Osteoblast (primary cell): ENCODE results near the gene TMEM203. TPM values are rescaled to one million over a fixed set of nuclear protein-coding genes. Genes with fewer than 3 reads are reported as not detected.

Experiments used
- DNase-seq: peaks from one replicate; pipeline ENCODE4 v3.0.0; 2011; ENCODE audit warnings: low spot score, mixed read lengths; ENCODE audit not compliant: insufficient read length; ENCODE audit errors: missing footprints
- H2AFZ ChIP-seq: 2 replicates; pipeline ENCODE4 v1.6.0; 2011; ENCODE audit warnings: mild to moderate bottlenecking, low read length
- H3K27ac ChIP-seq: 2 replicates; pipeline ENCODE4 v1.5.1; 2011; ENCODE audit warnings: mild to moderate bottlenecking, low read depth, low read length, moderate library complexity
- H3K27me3 ChIP-seq: 2 replicates; pipeline ENCODE4 v1.6.0; 2012; ENCODE audit warnings: mild to moderate bottlenecking, control low read depth, inconsistent platforms, low read length, moderate library complexity; ENCODE audit not compliant: insufficient read depth
- H3K36me3 ChIP-seq: 2 replicates; pipeline ENCODE4 v1.5.1; 2011; ENCODE audit warnings: mild to moderate bottlenecking, low read length, control low read depth, moderate library complexity; ENCODE audit not compliant: insufficient read depth
- H3K4me1 ChIP-seq: 2 replicates; pipeline ENCODE4 v1.5.1; 2011; ENCODE audit warnings: mild to moderate bottlenecking, low read length, control low read depth, moderate library complexity; ENCODE audit not compliant: insufficient read depth
- H3K4me2 ChIP-seq: 2 replicates; pipeline ENCODE4 v1.6.0; 2011; ENCODE audit warnings: mild to moderate bottlenecking, low read length; ENCODE audit not compliant: insufficient read depth
- H3K4me3 ChIP-seq: fragments of 200-600 bp; sonication (generic); 3 replicates; pipeline ENCODE4 v1.5.1; 2012; ENCODE audit warnings: mild to moderate bottlenecking, low read length, inconsistent platforms; ENCODE audit not compliant: insufficient read depth
- H3K79me2 ChIP-seq: 2 replicates; pipeline ENCODE4 v1.6.0; 2012; ENCODE audit warnings: mild to moderate bottlenecking, low read length, control low read depth, inconsistent platforms; ENCODE audit not compliant: insufficient read depth
- H3K9me3 ChIP-seq: 2 replicates; pipeline ENCODE4 v1.5.1; 2011; ENCODE audit warnings: low read depth, low read length, control low read depth
- H4K20me1 ChIP-seq: 2 replicates; pipeline ENCODE4 v1.6.0; 2012; ENCODE audit warnings: mild to moderate bottlenecking, low read length, control low read depth; ENCODE audit not compliant: insufficient read depth
- total RNA-seq: library from RNA; depleted of rRNA; stranded (reverse); fragments of >200 nt; gene quantifications from 2 replicates; pipeline ENCODE4 v1.2.3, GENCODE V29; 2012
- TF ChIP-seq, protein P1 (sequence below): IDR thresholded peaks from 2 replicates; pipeline ENCODE4 v1.5.1; 2011; ENCODE audit warnings: mild to moderate bottlenecking, low read depth, low read length, moderate library complexity; ENCODE audit errors: extremely low read depth

TMEM203 gene
- total RNA-seq, 1 donor, result 36.9 TPM

DNA sequence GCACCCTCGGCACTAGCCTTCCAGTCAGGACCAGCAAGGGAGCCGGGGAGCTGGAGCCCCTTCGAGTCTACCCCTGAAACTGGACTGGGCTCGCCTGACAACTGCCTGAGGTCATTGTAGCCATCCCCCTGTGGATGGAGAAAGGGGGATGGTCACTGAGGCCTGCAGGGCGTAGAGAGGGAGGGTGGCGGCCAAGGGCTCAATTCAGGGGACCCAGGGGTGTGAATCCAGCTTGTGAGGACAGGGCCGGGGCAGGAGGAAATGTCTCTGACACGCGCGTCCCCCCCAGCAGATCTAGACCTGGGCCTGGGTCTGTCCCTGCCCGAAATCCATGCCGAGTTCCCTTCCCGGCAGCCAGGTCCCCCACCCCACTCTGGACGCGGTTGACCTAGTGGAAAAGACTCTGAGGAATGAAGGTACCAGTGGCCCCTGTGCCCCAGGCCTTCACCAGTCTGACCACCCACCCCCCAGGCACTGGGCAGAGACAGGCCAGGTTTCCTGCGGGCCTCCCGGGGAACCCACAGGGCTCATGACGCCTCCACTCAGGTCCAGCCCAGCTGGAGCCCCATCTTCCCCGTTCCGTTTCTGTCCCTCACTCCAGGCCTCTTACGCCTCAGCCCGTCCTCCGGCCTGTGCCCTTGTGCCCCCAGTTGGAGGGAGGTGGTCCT is 26.1 kb upstream of the TMEM203 start:
- no peaks in the 10 kb centered on the region for H3K36me3 ChIP-seq
- no peaks in the 10 kb centered on the region for H3K27me3 ChIP-seq
- H4K20me1 ChIP-seq, result peaks cover 6% of the 10 kb centered on the region
- H3K9me3 ChIP-seq, result no peaks in the 10 kb centered on the region
- TF ChIP-seq, protein P1, sequence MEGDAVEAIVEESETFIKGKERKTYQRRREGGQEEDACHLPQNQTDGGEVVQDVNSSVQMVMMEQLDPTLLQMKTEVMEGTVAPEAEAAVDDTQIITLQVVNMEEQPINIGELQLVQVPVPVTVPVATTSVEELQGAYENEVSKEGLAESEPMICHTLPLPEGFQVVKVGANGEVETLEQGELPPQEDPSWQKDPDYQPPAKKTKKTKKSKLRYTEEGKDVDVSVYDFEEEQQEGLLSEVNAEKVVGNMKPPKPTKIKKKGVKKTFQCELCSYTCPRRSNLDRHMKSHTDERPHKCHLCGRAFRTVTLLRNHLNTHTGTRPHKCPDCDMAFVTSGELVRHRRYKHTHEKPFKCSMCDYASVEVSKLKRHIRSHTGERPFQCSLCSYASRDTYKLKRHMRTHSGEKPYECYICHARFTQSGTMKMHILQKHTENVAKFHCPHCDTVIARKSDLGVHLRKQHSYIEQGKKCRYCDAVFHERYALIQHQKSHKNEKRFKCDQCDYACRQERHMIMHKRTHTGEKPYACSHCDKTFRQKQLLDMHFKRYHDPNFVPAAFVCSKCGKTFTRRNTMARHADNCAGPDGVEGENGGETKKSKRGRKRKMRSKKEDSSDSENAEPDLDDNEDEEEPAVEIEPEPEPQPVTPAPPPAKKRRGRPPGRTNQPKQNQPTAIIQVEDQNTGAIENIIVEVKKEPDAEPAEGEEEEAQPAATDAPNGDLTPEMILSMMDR, result no peak
- H2AFZ ChIP-seq, result no peak overlapping the region
- no peak for DNase-seq
- H3K27ac ChIP-seq, result no peak overlapping the region
- H3K4me2 ChIP-seq, result no peak overlapping the region
- peaks cover under 1% of the 10 kb centered on the region for H3K4me1 ChIP-seq
- H3K79me2 ChIP-seq, result no peaks in the 10 kb centered on the region
- no peak overlapping the region for H3K4me3 ChIP-seq

DNA sequence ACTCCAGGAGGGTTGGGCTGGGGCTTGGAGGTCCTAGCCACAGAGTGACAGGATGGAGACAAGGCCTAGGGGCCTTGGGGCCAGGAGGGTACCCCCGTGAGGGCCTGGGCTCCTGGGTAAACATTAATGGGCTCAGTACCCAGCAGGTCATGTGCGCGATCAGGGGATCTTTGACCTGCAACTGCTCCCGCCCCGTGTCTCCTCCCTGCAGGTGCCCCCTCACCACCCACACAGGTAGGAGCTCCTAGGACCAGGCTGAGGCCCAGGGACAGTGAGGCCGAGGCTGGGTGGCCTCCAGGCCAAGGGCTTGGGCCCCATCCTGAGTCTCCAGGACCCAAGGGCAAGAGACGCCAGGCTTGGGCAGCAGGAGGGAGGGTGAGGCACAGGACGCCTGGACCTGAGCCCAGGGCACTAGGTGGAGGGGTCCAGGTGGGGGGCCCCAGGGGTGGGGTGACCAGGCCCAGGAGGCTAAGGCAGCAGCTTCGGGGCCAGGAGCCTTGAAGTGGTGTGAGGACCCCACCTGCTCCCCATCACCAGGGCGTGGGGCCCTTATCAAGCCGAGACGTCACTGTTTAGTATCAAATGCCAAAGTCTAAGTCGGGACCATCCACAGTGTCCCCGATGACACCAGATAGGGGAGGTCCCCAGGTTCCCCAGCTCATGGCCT is 25.4 kb upstream of the TMEM203 start, which contains the start of gene SLC34A3:
Gene SLC34A3, plus strand, starts transcription at position 197 of the 667 bp plus-strand sequence. CDS start 802 bp downstream, outside the sequence.
- DNase-seq, result no peak
- TF ChIP-seq, protein P1, result no peak
- Histone ChIP-seq H3K4me3 (no peak within 1 kb of the TSS), H3K27me3 (no peaks in the 10 kb centered on the region), H2AFZ (no peak within 1 kb of the TSS), H3K79me2 (no peaks in the 10 kb centered on the region), H3K4me2 (no peak within 1 kb of the TSS), H4K20me1 (peaks cover under 1% of the 10 kb centered on the region), H3K27ac (no peak within 1 kb of the TSS), H3K4me1 (no peaks in the 10 kb centered on the region), H3K9me3 (no peaks in the 10 kb centered on the region), H3K36me3 (no peaks in the 10 kb centered on the region)

DNA sequence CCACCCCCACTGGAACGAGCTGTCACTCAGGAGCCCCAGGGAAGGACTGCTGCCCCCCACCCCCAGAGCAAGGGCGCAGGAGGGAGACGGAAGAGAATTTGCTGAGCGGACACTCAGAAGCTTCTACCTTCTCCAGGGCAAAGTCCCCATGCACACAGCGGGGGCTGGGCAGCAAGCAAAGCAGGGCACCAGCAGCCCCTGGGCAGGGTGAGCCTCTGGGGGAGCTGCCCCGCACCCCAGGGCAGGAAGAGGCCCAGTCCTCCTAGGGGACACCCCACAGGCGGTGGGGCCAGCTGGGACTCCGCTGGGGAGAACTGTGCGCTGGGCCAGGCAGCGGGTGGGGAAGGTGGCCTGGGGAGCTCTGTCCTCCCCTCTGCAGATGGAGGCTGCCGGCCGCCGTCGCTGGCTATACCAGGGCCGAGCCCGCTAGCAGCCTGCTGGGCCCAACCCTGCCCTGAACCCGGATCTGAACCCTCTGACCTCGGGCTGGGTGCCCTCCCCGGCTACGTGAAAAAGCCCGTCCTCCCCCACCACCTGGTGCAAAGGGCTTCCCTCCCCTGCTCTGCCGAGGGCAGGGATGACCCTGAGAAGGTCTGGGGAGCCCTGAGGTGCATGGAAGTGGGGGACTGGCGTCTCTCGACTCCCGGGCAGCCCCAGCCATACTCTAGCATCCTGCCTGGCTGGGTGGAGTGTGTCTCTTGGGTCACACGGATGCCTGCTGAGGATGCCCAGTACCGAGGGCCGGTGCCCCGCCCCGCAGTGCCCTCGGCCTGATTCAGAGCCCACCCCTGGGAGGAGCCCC is 24.7 kb upstream of the TMEM203 start:
- Histone ChIP-seq H3K27me3 (no peaks in the 10 kb centered on the region), H3K9me3 (no peaks in the 10 kb centered on the region), H3K36me3 (no peaks in the 10 kb centered on the region), H2AFZ (no peak overlapping the region), H3K4me3 (no peak overlapping the region), H3K27ac (no peak overlapping the region), H3K4me1 (no peaks in the 10 kb centered on the region), H3K79me2 (no peaks in the 10 kb centered on the region), H4K20me1 (no peaks in the 10 kb centered on the region), H3K4me2 (no peak overlapping the region)
- DNase-seq, result no peak
- TF ChIP-seq, protein P1, result no peak
